ENCODE results near the gene PTPRD. TPM values are rescaled to one million over a fixed set of nuclear protein-coding genes. Genes with fewer than 3 reads are reported as not detected.

PTPRD gene
- total RNA-seq, 1 experiment from 2014 or later: not detected

DNA sequence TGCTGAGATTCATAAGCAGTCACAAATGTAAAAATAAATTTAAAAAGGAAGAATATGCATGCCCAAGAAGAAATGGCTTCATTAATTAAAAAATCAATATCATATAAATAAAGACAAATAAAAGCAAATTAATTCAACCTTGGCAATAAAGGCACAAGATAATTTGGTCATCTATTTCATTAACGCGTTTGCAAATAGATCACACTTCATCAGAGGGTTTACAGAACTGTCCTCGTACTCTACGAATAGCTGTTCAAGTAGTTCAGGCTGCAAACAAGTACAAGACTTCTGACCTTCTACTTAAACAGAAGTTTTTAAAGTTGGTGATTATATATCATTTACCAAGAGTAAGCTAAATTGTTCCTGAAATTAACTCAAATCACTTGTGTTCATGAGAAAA lies 2038.0 kb downstream of the PTPRD start:
- ChIA-PET CTCF (interaction anchor here (0.6 kb wide), 1 partner anchor 96 kb away, joined by 3 read pairs; no protein-coding TSS in a partner anchor), POLR2A (interaction anchor here (0.6 kb wide), 1 partner anchor 16 kb away, joined by 3 read pairs; no protein-coding TSS in a partner anchor)
- BruUV-seq (replicated peaks): no TSS peak
- Mint-ChIP-seq H3K4me3 (ENCODE audit: unreplicated experiment) (no peak overlapping the region), H3K36me3 (ENCODE audit: insufficient read depth, unreplicated experiment) (no peaks in the 10 kb centered on the region), H3K4me1 (ENCODE audit: insufficient read depth, unreplicated experiment) (peaks cover 6% of the 10 kb centered on the region), H3K27ac (ENCODE audit: low read depth, unreplicated experiment) (no peak overlapping the region), H3K27me3 (ENCODE audit: insufficient read depth, unreplicated experiment) (no peaks in the 10 kb centered on the region), H3K9me3 (ENCODE audit: unreplicated experiment) (no peaks in the 10 kb centered on the region)
- intact Hi-C loops (cut with micrococcal nuclease): no loop called here
- no peak for DNase-seq (ENCODE audit: unreplicated experiment)
- TF ChIP-seq, protein P1, sequence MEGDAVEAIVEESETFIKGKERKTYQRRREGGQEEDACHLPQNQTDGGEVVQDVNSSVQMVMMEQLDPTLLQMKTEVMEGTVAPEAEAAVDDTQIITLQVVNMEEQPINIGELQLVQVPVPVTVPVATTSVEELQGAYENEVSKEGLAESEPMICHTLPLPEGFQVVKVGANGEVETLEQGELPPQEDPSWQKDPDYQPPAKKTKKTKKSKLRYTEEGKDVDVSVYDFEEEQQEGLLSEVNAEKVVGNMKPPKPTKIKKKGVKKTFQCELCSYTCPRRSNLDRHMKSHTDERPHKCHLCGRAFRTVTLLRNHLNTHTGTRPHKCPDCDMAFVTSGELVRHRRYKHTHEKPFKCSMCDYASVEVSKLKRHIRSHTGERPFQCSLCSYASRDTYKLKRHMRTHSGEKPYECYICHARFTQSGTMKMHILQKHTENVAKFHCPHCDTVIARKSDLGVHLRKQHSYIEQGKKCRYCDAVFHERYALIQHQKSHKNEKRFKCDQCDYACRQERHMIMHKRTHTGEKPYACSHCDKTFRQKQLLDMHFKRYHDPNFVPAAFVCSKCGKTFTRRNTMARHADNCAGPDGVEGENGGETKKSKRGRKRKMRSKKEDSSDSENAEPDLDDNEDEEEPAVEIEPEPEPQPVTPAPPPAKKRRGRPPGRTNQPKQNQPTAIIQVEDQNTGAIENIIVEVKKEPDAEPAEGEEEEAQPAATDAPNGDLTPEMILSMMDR (IDR thresholded peaks at IDR 0.05; ENCODE audit: unreplicated experiment): no peak

DNA sequence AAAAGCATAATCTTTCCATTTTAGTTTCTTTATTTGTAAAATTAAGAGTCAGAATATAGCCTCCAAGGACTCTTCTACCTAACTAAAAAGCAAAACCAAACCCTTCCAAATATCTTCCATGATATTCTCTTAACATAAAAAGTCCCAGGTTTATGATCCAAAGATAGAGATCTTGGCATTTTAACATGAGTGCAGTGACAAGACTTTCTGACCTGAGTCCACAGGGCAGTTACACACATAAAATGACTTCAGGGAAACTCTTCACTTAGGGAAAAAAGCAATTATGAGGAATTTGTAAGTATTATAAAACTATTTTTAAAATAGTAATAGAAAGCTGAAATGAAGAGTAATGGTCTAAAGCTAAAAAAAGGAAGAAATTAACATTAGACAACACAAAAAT lies 2040.6 kb downstream of the PTPRD start:
- Mint-ChIP-seq H3K9me3 (ENCODE audit: unreplicated experiment) (peaks cover 14% of the 10 kb centered on the region), H3K36me3 (ENCODE audit: insufficient read depth, unreplicated experiment) (no peaks in the 10 kb centered on the region), H3K4me1 (ENCODE audit: insufficient read depth, unreplicated experiment) (no peaks in the 10 kb centered on the region), H3K27ac (ENCODE audit: low read depth, unreplicated experiment) (no peak overlapping the region), H3K4me3 (ENCODE audit: unreplicated experiment) (no peak overlapping the region), H3K27me3 (ENCODE audit: insufficient read depth, unreplicated experiment) (no peaks in the 10 kb centered on the region)
- intact Hi-C loops (cut with micrococcal nuclease): no loop called here
- POLR2A ChIA-PET: interaction anchor here (0.6 to 0.8 kb wide), 2 partner anchors 26 to 178 kb away, joined by 3 to 4 read pairs; no protein-coding TSS in a partner anchor
- DNase-seq (ENCODE audit: unreplicated experiment): no peak
- no TSS peak for BruUV-seq (replicated peaks)
- CTCF ChIA-PET: no interaction called here
- TF ChIP-seq, protein P1 (IDR thresholded peaks at IDR 0.05; ENCODE audit: unreplicated experiment): no peak

DNA sequence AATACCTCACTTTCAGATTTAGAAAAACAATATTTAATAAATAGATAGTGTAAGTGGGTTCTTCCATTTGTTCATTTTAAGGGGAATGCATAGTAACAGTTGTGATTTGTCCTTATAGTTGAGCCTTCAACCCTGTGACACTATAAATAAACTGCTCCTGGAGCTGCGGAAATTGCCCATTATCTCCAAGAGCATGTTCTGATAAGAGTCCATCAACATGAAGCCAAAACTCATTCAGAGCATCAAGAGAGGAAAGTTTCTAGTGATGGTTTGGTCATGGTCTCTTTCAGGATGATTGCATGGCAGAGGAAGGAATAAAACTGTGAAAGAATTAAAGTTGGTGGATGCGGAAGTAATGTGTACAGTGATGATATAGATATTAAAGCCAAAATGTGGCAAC lies 2041.2 kb downstream of the PTPRD start:
- TF ChIP-seq, protein P1 (IDR thresholded peaks at IDR 0.05; ENCODE audit: unreplicated experiment): no peak
- intact Hi-C loops (cut with micrococcal nuclease): no loop called here
- Mint-ChIP-seq H3K27ac (ENCODE audit: low read depth, unreplicated experiment) (no peak overlapping the region), H3K4me1 (ENCODE audit: insufficient read depth, unreplicated experiment) (no peaks in the 10 kb centered on the region), H3K4me3 (ENCODE audit: unreplicated experiment) (no peak overlapping the region), H3K9me3 (ENCODE audit: unreplicated experiment) (peaks cover 20% of the 10 kb centered on the region), H3K27me3 (ENCODE audit: insufficient read depth, unreplicated experiment) (no peaks in the 10 kb centered on the region), H3K36me3 (ENCODE audit: insufficient read depth, unreplicated experiment) (no peaks in the 10 kb centered on the region)
- no peak for DNase-seq (ENCODE audit: unreplicated experiment)
- POLR2A ChIA-PET: interaction anchor here (0.8 kb wide), 1 partner anchor 26 kb away, joined by 3 read pairs; no protein-coding TSS in a partner anchor
- CTCF ChIA-PET: no interaction called here
- BruUV-seq (replicated peaks): no TSS peak

DNA sequence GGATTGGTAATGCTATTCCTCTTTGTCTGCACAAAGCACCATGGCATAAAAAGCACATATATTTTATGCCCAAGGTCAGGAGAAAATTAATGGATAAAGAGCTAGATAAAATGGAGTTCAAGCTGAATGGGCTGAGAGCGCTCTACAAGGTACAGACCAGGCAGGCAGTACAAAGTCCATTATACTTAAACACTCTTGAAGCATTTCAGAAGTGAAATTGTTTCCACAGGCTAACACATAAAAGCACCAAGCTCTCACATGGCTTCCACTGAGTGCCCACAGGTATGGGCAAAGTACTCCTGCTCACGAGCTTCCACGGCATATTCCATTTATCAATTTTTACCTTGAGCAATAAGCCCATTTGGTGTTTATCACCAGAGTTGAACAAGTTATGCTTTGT lies 2042.0 kb downstream of the PTPRD start:
- Mint-ChIP-seq H3K27me3 (ENCODE audit: insufficient read depth, unreplicated experiment) (no peaks in the 10 kb centered on the region), H3K36me3 (ENCODE audit: insufficient read depth, unreplicated experiment) (no peaks in the 10 kb centered on the region), H3K4me1 (ENCODE audit: insufficient read depth, unreplicated experiment) (no peaks in the 10 kb centered on the region), H3K9me3 (ENCODE audit: unreplicated experiment) (peaks cover 22% of the 10 kb centered on the region), H3K27ac (ENCODE audit: low read depth, unreplicated experiment) (no peak overlapping the region), H3K4me3 (ENCODE audit: unreplicated experiment) (no peak overlapping the region)
- CTCF ChIA-PET: interaction anchor here (0.6 kb wide), 1 partner anchor 1150 kb away, joined by 4 read pairs; no protein-coding TSS in a partner anchor
- POLR2A ChIA-PET: no interaction called here
- BruUV-seq (replicated peaks): no TSS peak
- TF ChIP-seq, protein P1 (IDR thresholded peaks at IDR 0.05; ENCODE audit: unreplicated experiment): no peak
- no peak for DNase-seq (ENCODE audit: unreplicated experiment)
- intact Hi-C loops (cut with micrococcal nuclease): no loop called here
